ENCODE data around the gene EMD.

DNA sequence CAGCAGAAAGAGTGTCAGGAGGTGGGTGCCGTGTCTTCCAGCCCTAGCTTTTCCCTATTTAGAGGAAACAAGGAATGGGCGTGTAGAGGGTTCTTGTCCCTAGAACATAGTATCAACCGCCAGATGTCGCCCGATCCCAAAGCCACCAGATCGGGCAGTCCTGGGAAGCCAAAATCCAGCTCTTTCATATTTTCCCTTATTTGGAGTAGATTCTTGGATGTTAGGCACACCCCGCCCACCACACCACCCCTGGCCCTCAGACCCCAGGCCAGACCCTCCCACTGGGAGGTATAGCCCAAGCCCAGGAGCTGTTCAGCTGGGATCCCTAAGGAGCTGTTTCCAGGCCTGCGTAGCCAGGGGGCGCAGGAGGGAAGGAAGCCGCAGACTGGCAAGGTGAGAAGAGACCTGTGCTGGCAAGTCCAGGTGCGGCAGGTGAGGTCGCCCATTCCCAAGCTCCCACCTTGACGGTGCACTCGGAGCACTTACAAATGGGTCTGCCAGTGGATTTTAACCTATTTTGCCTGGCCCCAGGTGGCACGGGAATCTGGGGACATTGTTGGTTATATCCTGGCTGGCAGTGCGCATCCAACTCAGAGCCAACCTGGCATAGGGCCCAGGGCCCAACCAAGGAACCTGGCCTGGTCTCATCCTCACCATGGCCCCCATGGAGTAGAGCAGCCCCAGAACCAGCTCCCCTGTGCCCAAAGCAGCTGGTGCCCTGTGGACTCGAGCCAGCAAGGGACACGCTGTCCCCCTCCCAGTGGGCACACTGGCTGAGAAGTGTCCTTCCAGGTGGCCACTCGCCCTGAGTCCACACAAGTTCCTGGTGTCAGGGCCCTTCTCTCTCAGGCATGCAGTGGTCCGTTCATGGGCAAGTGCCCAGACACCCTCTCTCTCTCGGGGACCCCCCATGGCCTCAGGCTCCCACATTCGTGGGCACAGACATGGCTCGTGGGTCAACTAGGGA lies 5.5 kb upstream of the EMD start:
- TF ChIP-seq, protein P1, sequence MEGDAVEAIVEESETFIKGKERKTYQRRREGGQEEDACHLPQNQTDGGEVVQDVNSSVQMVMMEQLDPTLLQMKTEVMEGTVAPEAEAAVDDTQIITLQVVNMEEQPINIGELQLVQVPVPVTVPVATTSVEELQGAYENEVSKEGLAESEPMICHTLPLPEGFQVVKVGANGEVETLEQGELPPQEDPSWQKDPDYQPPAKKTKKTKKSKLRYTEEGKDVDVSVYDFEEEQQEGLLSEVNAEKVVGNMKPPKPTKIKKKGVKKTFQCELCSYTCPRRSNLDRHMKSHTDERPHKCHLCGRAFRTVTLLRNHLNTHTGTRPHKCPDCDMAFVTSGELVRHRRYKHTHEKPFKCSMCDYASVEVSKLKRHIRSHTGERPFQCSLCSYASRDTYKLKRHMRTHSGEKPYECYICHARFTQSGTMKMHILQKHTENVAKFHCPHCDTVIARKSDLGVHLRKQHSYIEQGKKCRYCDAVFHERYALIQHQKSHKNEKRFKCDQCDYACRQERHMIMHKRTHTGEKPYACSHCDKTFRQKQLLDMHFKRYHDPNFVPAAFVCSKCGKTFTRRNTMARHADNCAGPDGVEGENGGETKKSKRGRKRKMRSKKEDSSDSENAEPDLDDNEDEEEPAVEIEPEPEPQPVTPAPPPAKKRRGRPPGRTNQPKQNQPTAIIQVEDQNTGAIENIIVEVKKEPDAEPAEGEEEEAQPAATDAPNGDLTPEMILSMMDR (IDR thresholded peaks at IDR 0.05), result peak; percentile 34 to 83 (median 71)
- peak; percentile 21 for TF ChIP-seq POLR2A (IDR thresholded peaks at IDR 0.05)

All from prostate gland (tissue), 2 donors.